ENCODE results near the gene AP2A1.

The AP2A1 gene

DNA sequence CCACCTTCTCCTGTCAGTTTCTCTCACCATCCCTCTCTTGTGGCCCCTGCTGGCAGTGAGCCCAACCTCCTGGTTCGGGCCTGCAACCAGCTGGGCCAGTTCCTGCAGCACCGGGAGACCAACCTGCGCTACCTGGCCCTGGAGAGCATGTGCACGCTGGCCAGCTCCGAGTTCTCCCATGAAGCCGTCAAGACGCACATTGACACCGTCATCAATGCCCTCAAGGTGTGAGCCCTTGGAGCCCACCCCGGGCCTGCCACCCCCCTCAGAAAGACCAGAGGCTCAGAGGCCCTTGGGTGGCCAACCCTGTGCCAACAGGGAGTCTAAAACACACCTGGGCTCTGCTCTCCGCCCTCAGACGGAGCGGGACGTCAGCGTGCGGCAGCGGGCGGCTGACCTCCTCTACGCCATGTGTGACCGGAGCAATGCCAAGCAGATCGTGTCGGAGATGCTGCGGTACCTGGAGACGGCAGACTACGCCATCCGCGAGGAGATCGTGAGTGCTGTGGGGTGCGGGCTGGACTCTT is 32.5 kb downstream of the AP2A1 start:
- peaks cover 2% of the 10 kb centered on the region for H3K36me3 Mint-ChIP-seq
- no peak overlapping the region for H3K27ac Mint-ChIP-seq
- no peaks in the 10 kb centered on the region for H3K9me3 Mint-ChIP-seq
- no peaks in the 10 kb centered on the region for H3K4me1 Mint-ChIP-seq
- no peak overlapping the region for H3K4me3 Mint-ChIP-seq
- H3K27me3 Mint-ChIP-seq, result no peaks in the 10 kb centered on the region

DNA sequence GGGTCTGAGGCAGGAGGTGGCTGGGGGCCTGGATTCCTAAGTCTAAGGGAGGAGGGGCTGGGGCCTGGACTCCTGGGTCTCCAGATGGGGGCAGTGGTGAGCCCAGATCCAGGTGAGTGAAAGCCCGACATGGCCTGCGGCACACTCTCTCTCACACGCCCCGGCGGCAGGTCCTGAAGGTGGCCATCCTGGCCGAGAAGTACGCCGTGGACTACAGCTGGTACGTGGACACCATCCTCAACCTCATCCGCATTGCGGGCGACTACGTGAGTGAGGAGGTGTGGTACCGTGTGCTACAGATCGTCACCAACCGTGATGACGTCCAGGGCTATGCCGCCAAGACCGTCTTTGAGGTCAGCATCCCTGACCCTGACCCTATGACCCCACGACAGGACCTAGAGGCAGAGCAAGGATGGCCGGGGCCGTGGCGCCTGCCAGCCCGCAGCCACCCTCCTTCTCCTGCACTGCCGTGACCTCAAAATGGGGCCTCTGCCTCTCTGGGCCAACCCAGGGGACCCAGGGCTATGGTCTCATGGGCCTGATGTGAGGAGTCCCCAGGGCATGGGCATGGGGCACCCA is 33.1 kb downstream of the AP2A1 start:
- Mint-ChIP-seq H3K4me3 (no peak overlapping the region), H3K9me3 (no peaks in the 10 kb centered on the region), H3K36me3 (peaks cover 2% of the 10 kb centered on the region), H3K27me3 (no peaks in the 10 kb centered on the region), H3K27ac (no peak overlapping the region), H3K4me1 (no peaks in the 10 kb centered on the region)

DNA sequence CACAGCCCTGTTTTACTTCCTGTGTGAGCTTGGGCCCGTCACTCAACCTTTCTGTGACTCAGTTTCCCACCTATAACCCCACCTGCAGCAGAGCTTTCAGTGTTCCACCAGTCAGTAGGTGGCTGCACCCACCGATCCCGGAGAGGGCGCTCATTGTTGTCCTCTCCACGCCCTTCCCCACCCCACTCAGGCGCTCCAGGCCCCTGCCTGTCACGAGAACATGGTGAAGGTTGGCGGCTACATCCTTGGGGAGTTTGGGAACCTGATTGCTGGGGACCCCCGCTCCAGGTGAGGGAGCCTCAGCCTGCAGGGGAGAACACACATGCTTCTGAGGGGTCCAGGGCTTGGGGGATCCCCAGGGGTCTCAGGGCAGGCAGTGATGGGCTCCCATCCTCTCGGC is 34.0 kb downstream of the AP2A1 start:
- Mint-ChIP-seq H3K4me1 (no peaks in the 10 kb centered on the region), H3K27ac (no peak overlapping the region), H3K27me3 (no peaks in the 10 kb centered on the region), H3K9me3 (no peaks in the 10 kb centered on the region), H3K4me3 (no peak overlapping the region), H3K36me3 (peaks cover 2% of the 10 kb centered on the region)

DNA sequence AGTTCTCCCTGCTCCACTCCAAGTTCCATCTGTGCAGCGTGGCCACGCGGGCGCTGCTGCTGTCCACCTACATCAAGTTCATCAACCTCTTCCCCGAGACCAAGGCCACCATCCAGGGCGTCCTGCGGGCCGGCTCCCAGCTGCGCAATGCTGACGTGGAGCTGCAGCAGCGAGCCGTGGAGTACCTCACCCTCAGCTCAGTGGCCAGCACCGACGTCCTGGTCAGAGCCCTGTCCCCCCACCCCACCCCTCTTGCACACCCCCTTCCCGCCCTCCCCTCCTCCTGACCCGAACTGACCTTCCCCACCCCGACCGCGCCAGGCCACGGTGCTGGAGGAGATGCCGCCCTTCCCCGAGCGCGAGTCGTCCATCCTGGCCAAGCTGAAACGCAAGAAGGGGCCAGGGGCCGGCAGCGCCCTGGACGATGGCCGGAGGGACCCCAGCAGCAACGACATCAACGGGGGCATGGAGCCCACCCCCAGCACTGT is 34.6 kb downstream of the AP2A1 start:
- Mint-ChIP-seq H3K4me3 (no peak overlapping the region), H3K9me3 (no peaks in the 10 kb centered on the region), H3K27me3 (no peaks in the 10 kb centered on the region), H3K4me1 (no peaks in the 10 kb centered on the region), H3K27ac (no peak overlapping the region), H3K36me3 (peaks cover 2% of the 10 kb centered on the region)

DNA sequence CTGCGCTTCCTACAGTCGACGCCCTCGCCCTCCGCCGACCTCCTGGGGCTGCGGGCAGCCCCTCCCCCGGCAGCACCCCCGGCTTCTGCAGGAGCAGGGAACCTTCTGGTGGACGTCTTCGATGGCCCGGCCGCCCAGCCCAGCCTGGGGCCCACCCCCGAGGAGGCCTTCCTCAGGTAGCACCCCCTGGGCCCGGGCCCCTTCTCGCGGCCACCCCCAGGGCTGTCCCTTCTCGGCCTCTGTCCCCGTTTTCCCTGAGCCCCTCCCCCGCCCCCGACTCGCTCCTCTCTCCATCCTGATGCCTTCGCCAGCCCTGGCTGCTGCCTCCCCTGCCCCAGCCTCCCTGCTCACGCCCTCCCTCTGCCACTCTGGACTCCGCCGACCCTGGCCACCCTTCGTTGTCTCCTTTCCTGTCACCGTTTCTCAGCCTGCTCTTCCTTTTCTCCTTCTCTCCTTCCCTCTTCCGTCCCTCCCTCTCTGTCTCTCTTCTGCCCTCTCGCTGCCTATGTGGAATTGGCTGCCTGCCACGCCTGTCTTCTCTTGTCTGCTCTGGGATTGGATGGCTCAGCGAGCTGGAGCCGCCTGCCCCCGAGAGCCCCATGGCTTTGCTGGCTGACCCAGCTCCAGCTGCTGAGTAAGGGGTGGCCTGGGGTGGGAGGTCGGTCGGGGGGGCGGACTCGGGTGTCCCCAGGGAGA is 35.3 kb downstream of the AP2A1 start:
- Mint-ChIP-seq H3K36me3 (peaks cover 2% of the 10 kb centered on the region), H3K4me3 (no peak overlapping the region), H3K9me3 (no peaks in the 10 kb centered on the region), H3K4me1 (no peaks in the 10 kb centered on the region), H3K27ac (no peak overlapping the region), H3K27me3 (no peaks in the 10 kb centered on the region)

DNA sequence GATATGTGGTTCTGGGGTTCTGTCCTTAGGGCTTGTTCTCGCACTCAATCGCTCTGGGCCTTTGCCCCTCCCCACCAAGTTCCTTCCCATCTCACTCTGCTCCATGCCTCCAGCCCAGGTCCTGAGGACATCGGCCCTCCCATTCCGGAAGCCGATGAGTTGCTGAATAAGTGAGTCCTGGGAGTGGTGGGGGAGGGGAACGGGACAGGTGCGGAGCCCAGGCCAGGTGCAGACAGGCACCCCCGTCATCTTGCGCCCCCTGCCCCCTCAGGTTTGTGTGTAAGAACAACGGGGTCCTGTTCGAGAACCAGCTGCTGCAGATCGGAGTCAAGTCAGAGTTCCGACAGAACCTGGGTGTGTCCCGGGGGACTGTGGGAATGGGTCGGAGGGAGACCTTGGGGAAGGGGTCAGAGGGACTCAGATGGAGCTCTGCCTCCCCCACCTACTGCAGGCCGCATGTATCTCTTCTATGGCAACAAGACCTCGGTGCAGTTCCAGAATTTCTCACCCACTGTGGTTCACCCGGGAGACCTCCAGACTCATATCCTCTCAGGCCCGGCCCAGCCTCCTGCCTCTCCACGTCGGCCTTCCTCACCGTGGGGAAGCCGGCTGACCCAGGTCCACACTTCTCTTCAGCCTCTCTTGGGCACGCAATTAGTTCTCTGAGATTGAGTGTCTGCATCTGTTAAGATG is 36.2 kb downstream of the AP2A1 start:
- peaks cover 2% of the 10 kb centered on the region for H3K36me3 Mint-ChIP-seq
- H3K4me3 Mint-ChIP-seq, result no peak overlapping the region
- no peak overlapping the region for H3K27ac Mint-ChIP-seq
- H3K27me3 Mint-ChIP-seq, result no peaks in the 10 kb centered on the region
- H3K4me1 Mint-ChIP-seq, result no peaks in the 10 kb centered on the region
- H3K9me3 Mint-ChIP-seq, result no peaks in the 10 kb centered on the region

DNA sequence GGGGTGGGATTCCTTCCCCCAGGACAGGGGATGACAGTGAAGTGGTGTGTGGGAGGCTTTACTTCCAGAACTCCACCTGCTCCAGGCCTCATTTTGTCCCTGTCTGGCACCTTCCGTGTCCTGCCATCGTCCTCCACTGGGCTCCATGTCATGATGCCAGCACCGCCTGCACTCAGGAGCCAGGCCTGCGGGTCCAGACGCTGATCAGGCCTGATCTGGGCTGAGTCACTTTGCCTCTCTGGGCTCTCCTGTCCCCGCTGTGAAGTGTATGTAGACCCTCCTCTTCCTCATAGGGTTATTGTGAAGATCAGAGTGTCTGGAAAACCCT is 36.7 kb downstream of the AP2A1 start:
- Mint-ChIP-seq H3K27ac (no peak overlapping the region), H3K36me3 (peaks cover 2% of the 10 kb centered on the region)

DNA sequence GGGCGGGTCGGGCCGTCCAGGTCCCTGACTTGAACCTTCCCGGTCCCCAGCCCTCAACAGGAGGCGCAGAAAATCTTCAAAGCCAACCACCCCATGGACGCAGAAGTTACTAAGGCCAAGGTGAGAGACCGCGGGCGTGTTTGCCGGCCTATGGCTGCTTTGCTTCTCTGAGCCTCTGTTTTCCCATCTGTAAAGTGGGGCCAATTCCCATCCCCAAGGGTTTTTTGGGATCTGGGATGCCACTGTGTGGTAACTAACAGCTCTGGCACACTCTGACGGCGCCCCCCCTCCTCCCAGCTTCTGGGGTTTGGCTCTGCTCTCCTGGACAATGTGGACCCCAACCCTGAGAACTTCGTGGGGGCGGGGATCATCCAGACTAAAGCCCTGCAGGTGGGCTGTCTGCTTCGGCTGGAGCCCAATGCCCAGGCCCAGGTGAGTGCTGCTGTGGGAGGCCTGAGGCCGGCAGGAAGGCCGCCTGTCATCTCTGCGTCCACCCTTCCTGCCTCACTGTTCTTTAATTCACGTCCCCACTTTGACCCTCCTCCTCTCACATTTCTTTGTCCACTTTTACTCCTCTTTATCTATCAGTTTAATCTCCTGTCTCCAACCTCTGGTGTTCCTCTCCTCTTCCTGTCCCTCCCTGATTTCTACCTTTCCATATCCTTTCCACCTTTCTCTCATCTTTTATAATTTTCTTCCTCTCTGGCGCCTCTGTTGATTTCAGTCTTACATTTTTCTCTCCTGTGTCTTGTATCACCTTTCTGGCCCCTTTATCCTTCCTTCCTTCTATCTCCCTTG is 39.2 kb downstream of the AP2A1 start:
- Mint-ChIP-seq H3K27me3 (no peaks in the 10 kb centered on the region), H3K9me3 (no peaks in the 10 kb centered on the region), H3K36me3 (peaks cover 2% of the 10 kb centered on the region), H3K27ac (peak overlapping the region; percentile 6), H3K4me3 (no peak overlapping the region), H3K4me1 (peaks cover 11% of the 10 kb centered on the region)

More for the DNA sequence above, 36.7 kb downstream of the AP2A1 start:
- Mint-ChIP-seq H3K9me3 (no peaks in the 10 kb centered on the region), H3K27me3 (no peaks in the 10 kb centered on the region), H3K4me3 (no peak overlapping the region), H3K4me1 (no peaks in the 10 kb centered on the region)

DNA sequence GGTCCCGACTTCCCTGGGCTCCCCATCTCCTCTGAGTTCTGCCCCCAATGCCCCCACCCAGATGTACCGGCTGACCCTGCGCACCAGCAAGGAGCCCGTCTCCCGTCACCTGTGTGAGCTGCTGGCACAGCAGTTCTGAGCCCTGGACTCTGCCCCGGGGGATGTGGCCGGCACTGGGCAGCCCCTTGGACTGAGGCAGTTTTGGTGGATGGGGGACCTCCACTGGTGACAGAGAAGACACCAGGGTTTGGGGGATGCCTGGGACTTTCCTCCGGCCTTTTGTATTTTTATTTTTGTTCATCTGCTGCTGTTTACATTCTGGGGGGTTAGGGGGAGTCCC is 39.8 kb downstream of the AP2A1 start:
- Mint-ChIP-seq H3K36me3 (peaks cover 2% of the 10 kb centered on the region), H3K4me1 (peaks cover 11% of the 10 kb centered on the region), H3K27me3 (no peaks in the 10 kb centered on the region), H3K27ac (no peak overlapping the region), H3K9me3 (no peaks in the 10 kb centered on the region), H3K4me3 (no peak overlapping the region)

DNA sequence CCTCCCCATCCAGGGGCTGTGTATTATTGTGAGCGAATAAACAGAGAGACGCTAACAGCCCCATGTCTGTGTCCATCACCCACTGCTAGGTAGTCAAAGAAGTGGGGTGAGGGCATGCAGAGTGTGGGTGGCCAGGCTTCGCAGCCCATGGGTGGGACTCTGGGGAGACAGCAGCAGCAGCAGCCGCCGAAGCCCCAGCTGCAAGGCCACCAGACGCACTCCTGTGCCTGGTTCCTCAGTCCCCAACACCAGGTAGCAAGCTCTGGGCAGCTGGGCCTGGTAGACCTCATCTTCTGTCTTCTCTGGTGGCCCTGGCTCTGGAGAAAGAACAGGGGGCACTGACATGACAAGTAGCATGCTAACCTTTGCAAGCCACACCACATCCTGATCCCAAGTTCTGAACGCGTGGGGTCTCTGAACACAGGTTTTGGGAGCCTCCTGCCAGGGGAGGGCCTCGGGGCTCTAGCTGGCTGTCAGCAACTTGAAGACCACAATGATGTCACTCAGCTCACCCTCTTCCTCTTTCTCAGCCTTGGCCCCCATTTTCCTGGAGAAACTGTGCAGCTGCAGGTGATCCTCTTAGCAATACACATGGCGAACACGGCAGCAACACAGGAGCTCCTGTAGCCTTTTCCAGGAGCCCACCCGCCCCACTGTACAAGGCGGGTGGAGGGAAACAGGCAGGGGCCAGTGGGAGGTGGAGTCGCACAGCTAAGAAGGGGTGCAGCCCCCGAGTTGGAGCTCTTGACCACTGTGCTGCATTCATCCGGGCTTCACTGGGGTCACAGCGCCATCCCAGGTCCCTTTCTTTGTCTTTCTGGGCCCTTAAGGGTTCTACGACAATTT is 40.5 kb downstream of the AP2A1 start:
- Mint-ChIP-seq H3K36me3 (peaks cover under 1% of the 10 kb centered on the region), H3K4me1 (peaks cover 14% of the 10 kb centered on the region), H3K27ac (no peak overlapping the region), H3K27me3 (no peaks in the 10 kb centered on the region), H3K4me3 (no peak overlapping the region), H3K9me3 (no peaks in the 10 kb centered on the region)

DNA sequence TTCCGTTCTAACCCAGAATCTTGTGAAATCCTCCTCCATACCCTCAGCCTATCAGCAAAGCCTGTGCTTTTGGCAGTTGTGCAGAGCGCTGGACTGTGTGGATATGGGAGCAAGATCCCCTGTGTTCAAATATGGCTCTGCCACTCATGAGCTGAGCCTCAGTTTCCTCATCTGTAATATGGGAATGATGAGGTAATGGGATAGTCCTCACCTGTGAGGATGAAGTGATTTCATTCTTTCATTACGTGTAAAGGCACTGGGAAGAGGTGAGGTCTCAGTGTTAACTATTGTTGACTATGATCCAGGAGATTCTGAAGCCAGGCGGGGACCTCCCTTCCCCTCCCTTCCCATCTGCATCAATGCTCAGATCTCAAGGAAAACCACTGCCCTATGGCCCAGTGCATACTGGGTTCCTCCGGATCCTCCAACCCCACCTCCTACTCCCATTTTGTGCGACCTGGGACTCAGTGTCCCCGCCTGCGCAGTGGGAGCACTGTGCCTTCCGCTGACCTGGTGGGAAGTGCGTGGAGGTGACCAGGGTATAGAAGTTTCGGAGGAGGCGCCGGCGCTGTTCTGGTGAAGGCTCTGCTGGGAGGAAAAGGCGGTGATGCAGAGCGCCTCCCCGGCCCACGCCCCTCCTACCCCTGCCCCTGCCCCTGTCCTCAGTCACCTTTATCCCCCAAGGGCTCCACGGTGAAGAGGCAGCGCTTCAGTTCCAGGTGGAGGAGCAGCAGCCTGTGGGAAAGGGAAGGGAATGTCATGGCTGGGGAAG is 41.3 kb downstream of the AP2A1 start:
- Mint-ChIP-seq H3K27me3 (no peaks in the 10 kb centered on the region), H3K36me3 (no peaks in the 10 kb centered on the region), H3K27ac (peak overlapping the region; percentile 59)

DNA sequence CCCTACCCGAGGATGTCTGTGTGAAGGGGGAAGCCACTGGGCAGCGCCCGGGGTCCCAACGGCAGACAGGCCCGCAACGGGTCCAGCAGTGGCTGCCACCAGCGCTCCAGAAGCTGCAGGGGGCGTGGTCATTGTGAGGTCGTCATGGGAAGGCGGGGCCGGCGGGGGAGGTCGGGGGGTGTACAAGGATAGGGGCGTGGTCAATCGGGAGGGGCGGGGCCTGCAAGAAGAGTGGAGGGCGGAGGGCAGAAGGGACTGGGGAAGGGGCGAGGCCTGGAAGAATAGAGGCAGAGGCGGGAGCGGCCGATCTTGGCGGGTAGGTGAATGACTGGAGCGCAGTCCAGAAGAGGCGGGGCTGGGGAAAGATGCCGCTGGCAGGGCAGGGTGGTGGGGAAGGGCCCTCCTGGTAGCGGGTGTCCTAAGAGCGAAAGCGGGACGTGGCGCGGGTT is 41.9 kb downstream of the AP2A1 start:
- Mint-ChIP-seq H3K9me3 (no peaks in the 10 kb centered on the region), H3K4me3 (peak overlapping the region; percentile 89), H3K27ac (peak overlapping the region; percentile 75), H3K27me3 (no peaks in the 10 kb centered on the region), H3K4me1 (peaks cover 23% of the 10 kb centered on the region), H3K36me3 (no peaks in the 10 kb centered on the region)

More for the DNA sequence above, 41.3 kb downstream of the AP2A1 start:
- Mint-ChIP-seq H3K9me3 (no peaks in the 10 kb centered on the region), H3K4me3 (peak overlapping the region; percentile 55), H3K4me1 (peaks cover 17% of the 10 kb centered on the region)

DNA sequence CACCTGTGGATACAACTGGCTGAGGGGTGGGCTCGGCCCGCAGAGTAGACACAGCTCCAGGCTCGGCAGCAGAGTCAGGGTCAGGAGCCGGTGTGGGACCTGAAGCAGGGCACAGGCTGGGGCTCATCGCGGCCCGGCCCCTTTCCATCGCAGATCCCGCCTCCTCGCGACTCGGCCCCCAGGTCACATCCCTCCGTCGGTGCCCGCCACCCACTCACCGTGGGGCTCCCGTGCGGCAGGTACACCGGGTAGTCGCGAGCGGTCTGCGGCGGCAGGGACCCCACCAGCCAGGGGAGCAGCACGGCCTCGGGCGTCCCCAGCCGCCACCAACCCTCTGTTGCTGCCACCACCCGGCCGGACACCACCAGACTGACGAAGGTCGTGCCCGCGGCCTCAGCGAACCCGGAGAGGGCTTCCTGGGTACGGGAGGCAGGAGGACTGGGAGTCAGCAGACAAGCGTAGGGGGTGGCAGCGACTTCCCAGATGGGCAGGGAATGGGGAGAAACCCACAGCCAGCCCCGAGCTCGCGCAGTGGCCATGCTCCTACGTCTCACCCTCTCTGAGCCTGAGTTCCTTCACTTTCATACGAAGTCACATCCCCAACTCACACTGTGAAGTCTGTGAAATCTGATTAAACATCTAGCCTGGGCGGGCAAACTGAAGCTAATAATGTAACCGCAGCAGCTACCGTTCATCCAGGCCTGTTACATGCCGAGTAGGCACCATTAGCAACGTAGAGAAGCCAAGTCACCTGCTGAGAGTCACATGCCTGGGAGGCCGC is 42.5 kb downstream of the AP2A1 start:
- peak overlapping the region; percentile 89 for H3K4me3 Mint-ChIP-seq
- peak overlapping the region; percentile 75 for H3K27ac Mint-ChIP-seq
- H3K9me3 Mint-ChIP-seq, result no peaks in the 10 kb centered on the region
- H3K36me3 Mint-ChIP-seq, result no peaks in the 10 kb centered on the region
- peaks cover 29% of the 10 kb centered on the region for H3K4me1 Mint-ChIP-seq
- H3K27me3 Mint-ChIP-seq, result no peaks in the 10 kb centered on the region

Measured in activated naive CD4-positive, alpha-beta T cell treated with anti-CD3 and anti-CD28 coated beads, Interleukin-2, amount 50 U/mL, for 24 hours (primary cell).